ENCODE data around the gene TPGS2. TPM values are rescaled to one million over a fixed set of nuclear protein-coding genes. Genes with fewer than 3 reads are reported as not detected.

TPGS2 gene
- total and polyA plus RNA-seq, 2 of the 13 experiments (the other 11 are each of a cell fraction or from before 2014, with no cell fraction given): 73.3 to 137 TPM

- no peak for TF ChIP-seq MTERF4 (CRISPR knock-in tag; IDR thresholded peaks at IDR 0.05)
- 0 out of 2 replicates have a peak, but pooled peaks have one; percentile 37 for TF ChIP-seq ZNF124 (CRISPR knock-in tag; IDR thresholded peaks at IDR 0.05)
- TF ChIP-seq HHEX (CRISPR knock-in tag; IDR thresholded peaks at IDR 0.05): no peak
- no peak for TF ChIP-seq SP1 (IDR thresholded peaks at IDR 0.05)
- TF ChIP-seq SP1 (CRISPR knock-in tag; IDR thresholded peaks at IDR 0.05): peak; percentile 56
- peak; percentile 78; the same call in 1 of the 2 replicates for TF ChIP-seq HOXA9 (CRISPR knock-in tag; IDR thresholded peaks at IDR 0.05; ENCODE audit: borderline replicate concordance)
- TF ChIP-seq RXRA (CRISPR knock-in tag; IDR thresholded peaks at IDR 0.05): peak; percentile 45; the same call in 1 of the 2 replicates
- no peak for TF ChIP-seq CENPBD1 (CRISPR knock-in tag; IDR thresholded peaks at IDR 0.05; ENCODE audit: borderline replicate concordance, low read depth)
- TF ChIP-seq MED8 (CRISPR knock-in tag; IDR thresholded peaks at IDR 0.05; ENCODE audit: insufficient replicate concordance): no peak
- peak; percentile 24; the same call in 1 of the 2 replicates for TF ChIP-seq ZBTB42 (CRISPR knock-in tag; IDR thresholded peaks at IDR 0.05)
- no peak for TF ChIP-seq ZNF761 (CRISPR knock-in tag; conservative IDR thresholded peaks at IDR 0.05)
- TF ChIP-seq PHF21A (CRISPR knock-in tag; IDR thresholded peaks at IDR 0.05): peak; percentile 36; the same call in 1 of the 2 replicates
- TF ChIP-seq ZNF839 (CRISPR knock-in tag; IDR thresholded peaks at IDR 0.05; ENCODE audit: borderline replicate concordance): 0 out of 2 replicates have a peak, but pooled peaks have one; percentile 48
- peak; percentile 12; the same call in 1 of the 2 replicates for TF ChIP-seq ZNF331 (CRISPR knock-in tag; IDR thresholded peaks at IDR 0.05)
- peak; percentile 43 for TF ChIP-seq TBX2 (CRISPR knock-in tag; IDR thresholded peaks at IDR 0.05; ENCODE audit: borderline replicate concordance)
- peak; percentile 71; the same call in 1 of the 2 replicates for TF ChIP-seq ZNF547 (CRISPR knock-in tag; IDR thresholded peaks at IDR 0.05)
- peak; percentile 80 for TF ChIP-seq RBFOX2 (IDR thresholded peaks at IDR 0.05; ENCODE audit: low read depth, low read length)
- TF ChIP-seq ZNF292 (CRISPR knock-in tag; IDR thresholded peaks at IDR 0.05; ENCODE audit: borderline replicate concordance, low read depth): peak; percentile 2; the same call in 1 of the 2 replicates
- no peak; the same call in 1 of the 2 replicates for TF ChIP-seq ETV5 (CRISPR knock-in tag; IDR thresholded peaks at IDR 0.05; ENCODE audit: borderline replicate concordance)
- no peak; the same call in 1 of the 2 replicates for TF ChIP-seq MEF2D (CRISPR knock-in tag; IDR thresholded peaks at IDR 0.05)
- 0 out of 2 replicates have a peak, but pooled peaks have one; percentile 51 for TF ChIP-seq REPIN1 (CRISPR knock-in tag; IDR thresholded peaks at IDR 0.05; ENCODE audit: borderline replicate concordance, low read depth)
- TF ChIP-seq ZNF496 (CRISPR knock-in tag; IDR thresholded peaks at IDR 0.05; ENCODE audit: insufficient replicate concordance): no peak
- peak; percentile 35; the same call in 1 of the 2 replicates for TF ChIP-seq ZNF280B (CRISPR knock-in tag; IDR thresholded peaks at IDR 0.05; ENCODE audit: borderline replicate concordance)
- TF ChIP-seq MIXL1 (CRISPR knock-in tag; IDR thresholded peaks at IDR 0.05): 0 out of 2 replicates have a peak, but pooled peaks have one; percentile 43
- TF ChIP-seq ZSCAN5A (CRISPR knock-in tag; IDR thresholded peaks at IDR 0.05; ENCODE audit: borderline replicate concordance): 0 out of 2 replicates have a peak, but pooled peaks have one; percentile 37
- peak; percentile 57 for TF ChIP-seq HDAC2 (CRISPR knock-in tag; IDR thresholded peaks at IDR 0.05)
Measured at GRCh38 chr18:36828630-36829361, at the start of gene TPGS2, which contains the start of gene KIAA1328 (continued).
